HG02852 (cell line): ENCODE results near the gene RABGAP1L.
"Not testable (repeated sequence)": the region's sequence is repeated elsewhere in the genome, so short reads cannot be mapped to it uniquely, and the experiment has no call there.

Experiments used
- ATAC-seq: cut with Tn5 transposase; IDR thresholded peaks from one replicate; pipeline ENCODE4 v1.9.1; 2021; ENCODE audit warnings: mild to moderate bottlenecking, moderate library complexity; ENCODE audit not compliant: unreplicated experiment

Gene RABGAP1L

DNA sequence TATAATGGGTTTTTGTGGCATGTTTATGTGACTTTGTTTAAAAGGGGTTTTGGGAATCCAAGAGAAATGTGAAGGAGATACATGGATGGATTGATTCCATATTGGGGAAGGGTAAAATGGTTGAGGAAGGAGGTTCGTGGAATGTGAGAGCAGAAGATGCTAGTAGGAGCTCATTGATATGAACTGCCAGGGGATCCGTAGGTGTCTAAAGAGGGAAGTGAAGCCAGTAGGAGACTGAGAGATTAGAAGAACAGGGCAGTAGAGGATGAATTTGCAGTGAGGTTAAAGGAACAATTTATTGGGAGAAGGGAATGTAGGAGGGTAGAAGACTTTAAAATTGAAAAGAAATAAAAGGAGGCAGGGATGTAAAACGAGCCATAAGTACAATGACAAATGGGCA is 541.0 kb downstream of the RABGAP1L start:
- no peak for ATAC-seq

DNA sequence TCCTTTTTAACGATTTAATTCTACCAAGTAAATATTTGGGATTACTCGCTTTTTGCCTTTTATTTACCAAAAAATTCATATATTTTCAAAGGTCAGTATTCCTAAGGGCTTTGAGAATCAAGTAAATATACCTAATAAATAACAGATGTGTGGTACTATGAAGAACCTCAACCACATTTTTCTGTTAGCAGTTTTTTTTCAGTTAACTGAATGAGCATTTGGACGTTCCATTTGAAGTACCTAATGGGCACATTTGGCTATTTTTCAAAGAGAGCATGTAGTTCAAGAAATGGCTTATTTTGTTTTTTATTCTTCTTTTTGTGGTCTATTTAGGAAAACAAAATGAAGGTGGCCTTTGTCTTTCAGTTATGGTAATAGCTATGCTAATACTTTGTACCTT is 541.5 kb downstream of the RABGAP1L start:
- no peak for ATAC-seq

DNA sequence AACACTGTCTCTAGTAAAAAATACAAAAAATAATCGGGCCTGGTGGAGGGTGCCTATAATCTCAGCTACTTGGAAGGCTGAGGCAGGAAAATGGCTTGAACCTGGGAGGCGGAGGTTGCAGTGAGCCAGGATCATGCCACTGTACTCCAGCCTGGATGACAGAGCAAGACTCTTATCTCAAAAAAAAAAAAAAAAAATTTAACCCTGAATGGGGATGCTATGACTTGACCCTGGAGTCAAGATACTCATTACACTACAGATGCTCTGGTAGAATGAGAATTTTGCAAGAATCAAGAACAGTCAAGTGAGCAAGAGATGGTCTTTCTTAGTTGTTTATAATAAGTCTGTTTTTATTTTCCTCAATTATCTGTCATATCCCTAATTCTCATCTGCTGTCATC is 542.2 kb downstream of the RABGAP1L start:
- ATAC-seq = no peak

DNA sequence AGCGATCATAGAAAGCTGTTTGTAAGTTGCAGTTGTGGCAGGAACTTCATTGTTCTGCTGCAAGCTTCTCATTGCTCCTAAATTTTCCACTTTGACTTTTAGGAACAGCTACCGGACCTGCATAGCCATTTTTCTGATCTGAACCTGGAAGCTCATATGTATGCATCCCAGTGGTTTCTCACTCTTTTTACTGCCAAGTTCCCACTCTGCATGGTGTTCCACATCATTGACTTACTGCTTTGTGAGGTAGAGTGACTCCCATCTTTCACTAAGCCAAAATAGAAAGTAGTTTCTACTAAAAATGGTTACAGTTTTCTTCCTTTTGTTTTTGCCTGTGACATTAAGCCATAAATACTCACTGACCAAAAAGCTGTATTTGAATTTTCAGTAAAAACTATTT is 542.7 kb downstream of the RABGAP1L start:
- ATAC-seq = no peak

DNA sequence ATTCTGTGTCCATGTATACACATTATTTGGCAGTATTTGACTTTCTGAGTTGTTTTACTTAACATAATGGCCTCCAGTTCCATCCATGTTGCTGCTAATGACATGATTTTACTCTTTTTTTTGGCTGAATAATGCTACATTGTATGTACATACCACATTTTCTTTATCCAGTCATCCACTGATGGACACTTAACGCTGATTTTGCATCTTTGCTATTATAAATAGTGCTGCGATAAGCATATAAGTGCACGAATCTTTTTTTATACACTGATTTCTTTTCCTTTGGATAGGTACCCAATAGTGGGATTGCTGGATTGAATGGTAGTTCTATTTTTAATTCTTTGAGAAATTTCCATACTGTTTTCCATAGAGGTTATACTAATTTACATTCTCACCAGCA is 544.0 kb downstream of the RABGAP1L start:
- ATAC-seq = no peak

DNA sequence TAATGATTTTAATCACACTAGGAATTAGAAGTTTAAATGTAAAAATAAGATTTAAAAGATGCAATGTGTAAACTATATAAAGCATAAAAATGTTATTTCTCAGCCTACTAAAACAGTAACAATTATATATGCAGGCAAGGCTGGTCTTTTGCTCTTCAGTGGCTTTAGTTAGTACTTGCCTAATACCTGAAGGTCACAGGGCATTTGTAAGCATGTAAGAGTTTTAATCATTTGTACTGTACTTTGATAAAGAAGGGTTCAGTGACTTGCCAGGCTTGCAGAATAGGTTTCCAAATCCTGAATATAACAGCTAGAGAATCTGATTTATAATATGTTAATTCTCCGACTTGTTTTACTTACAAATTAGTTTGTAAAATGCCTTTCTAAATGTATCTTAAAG is 545.0 kb downstream of the RABGAP1L start:
- no peak for ATAC-seq

DNA sequence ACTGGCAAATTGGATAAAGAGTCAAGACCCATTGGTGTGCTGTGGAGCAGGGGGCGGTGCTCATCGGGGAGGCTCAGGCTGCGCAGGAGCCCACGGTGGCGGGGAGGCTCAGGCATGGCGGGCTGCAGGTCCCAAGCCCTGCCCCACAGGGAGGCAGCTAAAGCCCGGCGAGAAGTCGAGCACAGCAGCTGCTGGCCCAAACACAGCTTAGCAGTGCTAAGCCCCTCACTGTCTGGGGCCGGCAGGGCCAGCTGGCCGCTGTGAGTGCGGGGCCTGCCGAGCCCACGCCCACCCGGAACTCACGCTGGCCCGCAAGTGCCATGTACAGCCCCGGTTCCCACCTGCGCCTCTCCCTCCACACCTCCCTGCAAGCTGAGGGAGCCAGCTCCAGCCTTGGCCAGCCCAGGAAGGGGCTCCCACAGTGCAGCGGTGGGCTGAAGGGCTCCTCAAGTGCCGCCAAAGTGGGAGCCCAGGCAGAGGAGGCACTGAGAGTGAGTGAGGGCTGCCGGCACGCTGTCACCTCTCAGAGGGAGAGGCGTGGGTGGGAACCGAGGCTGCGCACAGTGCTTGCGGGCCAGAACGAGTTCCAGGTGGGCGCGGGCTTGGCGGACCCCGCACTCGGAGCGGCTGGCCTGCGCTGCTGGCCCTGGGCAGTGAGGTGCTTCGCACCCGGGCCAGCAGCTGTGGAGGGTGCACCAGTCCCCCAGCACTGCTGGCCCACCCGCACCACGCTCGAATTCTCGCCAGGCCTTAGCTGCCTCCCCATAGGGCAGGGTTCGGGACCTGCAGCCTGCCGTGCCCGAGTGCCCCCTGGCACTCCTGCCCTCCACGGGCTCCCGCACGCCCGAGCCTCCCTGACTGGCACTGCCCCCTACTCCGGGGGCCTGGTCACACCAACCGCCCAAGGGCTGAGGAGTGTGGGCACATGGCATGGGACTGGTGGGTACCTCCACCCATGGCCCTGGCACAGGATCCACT is 551.8 kb downstream of the RABGAP1L start:
- no peak for ATAC-seq

DNA sequence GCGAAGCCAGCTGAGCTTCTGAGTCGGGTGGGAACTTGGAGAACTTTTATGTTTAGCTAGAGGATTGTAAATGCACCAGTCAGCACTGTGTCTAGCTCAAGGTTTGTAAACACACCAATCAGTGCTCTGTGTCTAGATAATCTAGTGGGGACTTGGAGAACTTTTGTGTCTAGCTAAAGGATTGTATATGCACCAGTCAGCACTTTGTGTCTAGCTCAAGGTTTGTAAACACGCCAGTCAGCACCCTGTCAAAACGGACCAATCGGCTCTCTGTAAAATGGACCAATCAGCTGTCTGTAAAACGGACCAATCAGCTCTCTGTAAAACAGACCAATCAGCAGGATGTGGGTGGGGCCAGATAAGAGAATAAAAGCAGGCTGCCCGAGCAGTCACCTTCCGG is 552.5 kb downstream of the RABGAP1L start:
- ATAC-seq = not testable (repeated sequence)

DNA sequence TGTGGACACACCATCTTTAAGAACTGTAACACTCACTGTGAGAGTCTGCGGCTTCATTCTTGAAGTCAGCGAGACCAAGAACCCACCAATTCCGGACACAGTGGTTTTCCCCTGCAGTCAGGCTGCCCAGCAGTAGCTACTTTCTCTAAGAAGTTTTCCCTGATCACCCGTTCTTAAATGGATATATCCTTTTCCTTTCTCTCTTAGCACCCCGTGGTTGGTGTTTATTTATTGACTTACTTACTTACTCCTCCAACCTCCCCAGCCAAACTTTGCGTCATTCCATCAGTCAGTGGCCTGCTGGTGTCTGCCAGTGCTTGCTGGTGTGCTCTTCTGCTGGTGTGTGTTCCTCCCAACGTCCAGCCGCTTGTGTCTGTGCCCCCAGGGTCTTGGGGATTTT is 553.2 kb downstream of the RABGAP1L start:
- no peak for ATAC-seq

DNA sequence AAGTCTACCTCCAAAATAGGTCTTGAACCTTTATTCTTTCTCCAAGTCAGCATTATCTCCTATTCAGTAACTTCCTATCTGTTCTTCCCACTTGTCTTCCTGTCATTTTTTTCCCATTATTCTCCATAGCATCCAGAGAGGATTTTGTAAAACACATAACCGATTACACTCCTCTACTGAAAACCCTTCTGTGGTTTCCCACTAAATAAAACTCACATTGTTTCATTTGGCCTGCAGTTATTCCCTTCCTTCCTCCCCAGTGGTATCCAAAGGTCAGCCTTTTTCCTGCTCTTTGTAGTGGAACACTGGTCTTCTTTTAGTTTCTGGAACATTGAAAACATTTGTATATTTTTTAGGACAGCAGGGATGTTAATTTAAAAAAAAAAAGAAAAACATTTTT is 554.5 kb downstream of the RABGAP1L start:
- ATAC-seq = no peak

DNA sequence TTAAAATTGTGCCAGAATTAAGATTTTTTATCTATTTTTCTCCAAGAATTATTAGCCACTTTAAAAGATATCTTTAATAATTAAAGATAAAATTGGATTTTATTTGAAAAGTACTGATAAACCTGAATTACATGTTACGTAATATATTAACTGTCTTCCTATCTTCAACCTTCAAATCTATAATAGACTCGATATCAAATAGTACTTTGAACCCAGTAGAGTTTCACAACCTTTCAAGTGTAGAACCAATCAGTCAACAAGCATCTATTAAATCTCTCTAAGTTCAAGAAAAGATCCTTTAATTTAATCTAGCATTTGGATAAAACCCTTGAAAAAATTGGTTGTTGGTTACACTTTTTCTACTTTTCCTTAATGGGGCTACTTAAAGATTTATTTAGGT is 559.9 kb downstream of the RABGAP1L start:
- ATAC-seq = no peak

DNA sequence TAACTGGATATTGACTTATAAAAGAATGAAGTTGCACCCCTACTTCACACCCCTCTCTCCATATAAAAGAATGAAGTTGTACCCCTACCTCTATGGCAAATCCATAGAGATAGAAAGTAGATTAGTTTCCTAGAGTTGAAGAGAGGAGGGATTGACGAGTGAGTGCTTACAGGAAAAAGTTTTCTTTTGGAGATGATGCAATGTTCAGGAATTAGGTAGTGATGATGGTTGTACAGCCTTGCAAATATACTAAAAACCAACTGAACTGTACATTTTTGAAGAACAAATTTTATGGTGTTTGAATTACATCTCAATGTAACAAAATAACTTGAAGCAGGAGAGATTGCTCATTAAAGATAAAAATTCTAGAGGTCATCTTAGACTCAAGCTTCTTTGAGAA is 561.3 kb downstream of the RABGAP1L start:
- no peak for ATAC-seq

DNA sequence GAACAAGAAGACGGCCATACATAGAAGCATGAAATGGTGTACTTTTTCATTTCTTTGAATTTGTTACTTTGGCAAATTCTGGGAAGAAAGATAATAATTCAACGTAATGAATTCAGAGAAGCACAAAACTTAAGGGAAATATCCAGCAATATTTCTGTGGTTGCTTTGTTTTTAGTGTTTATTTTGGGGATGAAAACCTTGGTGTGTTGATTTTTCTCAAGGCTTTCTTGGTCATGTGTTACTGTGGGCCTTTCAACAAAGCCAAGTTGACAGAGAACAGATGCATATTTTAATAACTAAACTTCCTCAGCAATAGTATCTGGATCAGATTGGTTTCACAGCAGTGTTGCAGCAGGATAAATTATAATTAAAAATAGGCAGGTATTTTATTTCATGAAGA is 561.9 kb downstream of the RABGAP1L start:
- ATAC-seq = no peak

DNA sequence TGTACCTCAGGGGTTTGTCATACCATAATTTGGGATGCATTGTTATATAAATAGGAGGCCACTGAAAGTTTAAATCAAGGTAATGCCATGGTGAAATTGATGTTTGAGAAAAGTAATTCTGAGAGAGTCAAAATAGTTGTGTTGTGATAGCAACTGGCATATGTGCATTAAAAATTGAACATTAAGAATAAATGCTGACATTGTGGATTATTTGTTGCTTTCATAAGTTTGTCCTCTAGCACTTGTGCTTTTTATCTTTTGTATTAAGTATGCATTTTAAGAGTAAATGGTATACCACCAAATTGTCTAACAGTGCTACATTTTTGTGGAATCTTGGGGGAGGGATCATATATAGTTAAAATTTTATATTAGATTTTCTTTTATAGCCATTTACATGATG is 564.5 kb downstream of the RABGAP1L start:
- ATAC-seq = no peak

DNA sequence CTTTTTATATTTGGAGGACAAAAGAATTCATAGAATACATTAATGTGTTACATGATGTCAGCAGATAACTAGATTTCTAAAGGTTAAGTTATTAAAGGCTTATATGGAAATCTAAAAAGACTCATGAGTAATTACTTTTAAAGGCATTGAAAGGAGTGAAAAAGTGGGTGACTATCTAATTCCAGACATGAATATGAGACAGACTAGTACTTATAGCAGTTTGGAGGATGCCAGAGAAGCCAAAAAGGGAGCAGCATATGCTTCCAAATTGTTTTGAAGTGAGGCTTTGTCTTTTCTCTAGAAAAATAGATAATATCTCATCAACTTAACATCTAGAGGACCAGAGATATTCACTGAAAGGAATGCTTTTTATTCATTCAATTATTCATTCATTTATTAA is 564.9 kb downstream of the RABGAP1L start:
- ATAC-seq = no peak

DNA sequence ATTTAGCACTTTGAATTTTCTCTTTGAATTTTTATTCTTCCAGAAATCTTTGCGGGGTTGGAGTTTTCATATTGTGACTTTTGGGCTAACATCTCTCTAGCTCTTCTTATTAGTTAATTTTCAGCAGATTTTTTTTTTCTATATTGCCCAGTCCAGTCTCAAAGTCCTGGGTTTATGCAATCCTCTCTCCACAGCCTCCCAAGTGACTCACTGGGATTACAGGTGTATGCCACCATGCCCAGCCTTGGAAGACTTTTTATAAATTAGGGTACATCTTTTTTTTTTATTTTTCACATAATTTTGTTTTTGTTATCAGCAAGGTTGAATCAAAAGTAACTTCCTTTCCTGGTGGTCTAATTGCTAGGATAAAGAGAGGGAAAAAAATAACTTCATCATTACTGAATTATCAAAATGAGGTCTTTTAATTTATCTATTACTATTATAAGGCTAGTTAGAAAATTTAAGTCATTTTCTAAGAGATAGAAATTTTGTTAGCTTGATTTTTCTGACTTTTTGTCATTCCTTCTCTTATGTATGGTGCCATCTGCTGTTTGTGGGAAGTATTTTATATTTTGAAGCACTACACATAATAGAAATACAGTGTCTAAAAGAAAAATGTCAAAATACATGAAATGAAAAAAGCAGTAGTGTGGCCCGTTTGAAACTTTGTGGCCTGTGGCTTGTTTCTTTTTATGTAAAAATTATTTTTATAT is 567.0 kb downstream of the RABGAP1L start:
- no peak for ATAC-seq

DNA sequence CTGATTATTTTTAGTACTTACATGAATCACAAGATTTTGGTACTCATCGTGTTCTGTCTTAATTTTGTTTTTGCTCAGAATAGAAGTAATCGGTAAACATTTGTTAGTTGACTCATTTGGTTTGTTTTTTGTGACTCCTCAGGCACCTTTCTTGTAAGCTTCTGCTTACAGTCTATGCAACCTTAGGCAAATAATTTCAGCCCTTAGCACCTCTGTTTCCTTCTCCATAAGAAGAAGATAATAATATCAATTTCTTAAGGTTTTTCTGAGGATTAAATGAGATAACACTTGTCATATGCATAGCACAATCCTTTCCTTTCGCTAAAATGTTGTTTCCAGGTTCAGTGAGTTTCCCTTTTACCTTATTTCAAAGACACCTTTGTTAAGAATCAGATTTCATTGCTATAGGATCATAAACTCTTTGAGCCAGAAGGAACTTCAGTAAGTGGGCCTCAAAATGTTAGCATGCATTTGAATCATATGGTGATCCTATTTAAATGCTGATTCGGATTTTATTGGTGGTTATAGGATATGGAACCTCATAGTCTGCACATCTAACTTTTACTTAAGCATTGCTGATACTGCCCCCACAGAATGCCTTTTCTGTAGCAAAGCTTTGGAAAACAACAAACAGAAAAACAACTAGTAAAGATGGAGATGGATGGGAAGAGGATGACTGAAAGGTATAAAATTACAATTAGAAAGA is 567.7 kb downstream of the RABGAP1L start:
- ATAC-seq = no peak

DNA sequence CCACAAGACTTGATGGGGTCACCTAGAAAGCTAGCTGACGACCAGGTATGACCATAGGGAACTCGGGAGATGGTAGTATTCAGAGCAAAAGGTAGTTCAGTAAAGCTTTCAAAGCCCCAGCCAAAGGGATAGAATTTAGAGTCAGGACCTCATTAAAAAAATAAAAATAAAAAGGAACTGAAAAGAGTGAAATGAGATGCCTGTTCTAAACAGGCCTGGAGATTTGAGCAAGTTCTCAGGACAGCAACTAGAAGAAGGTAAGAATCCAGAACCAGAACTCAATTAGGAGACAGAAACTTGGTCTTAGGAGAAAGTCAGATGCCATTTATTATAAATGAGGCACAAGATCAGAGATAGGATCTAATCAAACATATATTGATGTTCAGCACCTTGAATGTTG is 575.0 kb downstream of the RABGAP1L start:
- ATAC-seq = no peak

DNA sequence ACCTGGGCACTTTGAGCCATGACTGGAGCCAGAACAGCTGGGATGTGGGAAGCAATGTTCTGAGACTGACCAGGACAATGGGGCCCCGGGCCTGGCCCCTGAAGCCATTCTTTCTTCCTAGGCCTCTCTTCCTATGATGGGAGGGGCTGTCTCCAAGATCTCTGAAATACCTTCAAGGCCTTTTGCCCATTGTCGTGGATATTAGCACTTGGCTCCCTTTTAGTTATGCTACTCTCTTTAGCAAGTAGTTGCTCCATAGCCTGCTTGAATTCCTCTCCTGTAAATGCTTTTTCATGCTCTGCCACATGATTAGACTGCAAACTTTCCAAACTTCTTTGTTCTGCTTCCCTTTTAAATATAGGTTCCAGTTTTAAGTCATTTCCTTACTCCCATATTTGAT is 577.5 kb downstream of the RABGAP1L start:
- ATAC-seq = no peak

DNA sequence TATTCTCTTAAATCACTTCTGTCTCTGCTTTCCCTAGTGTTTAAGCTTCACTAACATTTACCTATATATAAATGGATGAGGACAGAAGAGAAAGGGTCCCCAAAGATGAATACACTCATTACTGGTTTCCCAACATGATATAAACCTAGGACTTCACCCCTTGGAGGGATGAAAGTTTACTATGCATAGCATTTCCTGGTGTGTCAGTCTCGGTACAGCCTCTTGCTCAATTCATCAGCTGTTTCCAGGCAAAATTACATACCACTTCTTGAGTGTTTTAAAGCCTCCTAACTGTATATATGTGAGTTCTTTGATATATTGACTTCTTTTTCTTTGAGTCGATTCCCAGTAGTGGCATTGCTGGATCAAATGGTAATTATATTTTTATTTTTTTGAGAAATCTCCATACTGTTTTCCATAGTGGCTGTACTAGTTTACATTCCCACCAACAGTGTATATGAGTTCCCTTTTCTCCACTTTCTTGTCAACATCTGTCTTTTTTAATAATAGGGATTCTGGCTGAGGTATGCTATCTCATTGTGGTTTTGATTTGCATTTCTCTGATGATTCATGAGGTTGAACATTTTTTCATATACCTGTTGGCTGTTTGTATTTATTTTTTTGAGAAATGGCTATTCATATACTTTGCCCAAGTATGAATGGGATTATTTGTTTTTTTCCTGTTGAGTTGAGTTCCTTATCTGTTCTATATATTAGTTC is 581.1 kb downstream of the RABGAP1L start:
- ATAC-seq = no peak
